H1 (cell line): Measurements from ENCODE around the gene SNX12. TPM values are rescaled to one million over a fixed set of nuclear protein-coding genes. Genes with fewer than 3 reads are reported as not detected.

Source experiments
- CTCF ChIA-PET: fragments of 300-600 bp; sonication (Branson Sonifier 250); formaldehyde crosslinking; loops from one replicate; lab custom pipeline; 2021; ENCODE audit not compliant: partially characterized antibody; lab: Charles Lee
- POLR2A ChIA-PET: fragments of 300-600 bp; sonication (Branson Sonifier 250); formaldehyde crosslinking; loops from one replicate; lab custom pipeline; 2021; ENCODE audit warnings: inconsistent platforms; ENCODE audit not compliant: partially characterized antibody; lab: Charles Lee
- DNase-seq, 2 experiments: peaks; one replicate each; pipeline versions ENCODE4 v3.0.0 to v3.0.0-alpha.2; 2010 to 2022; ENCODE audit warnings: low spot score in 2 of 2, low read depth in 1 of 2, mixed read lengths in 1 of 2
- FAIRE-seq: peaks from 2 replicates; lab custom pipeline; 2011; peaks lifted over from hg19 to GRCh38; lab: Jason Lieb, UNC
- H2AFZ ChIP-seq: 2 replicates; pipeline ENCODE4 v1.8.1; 2012; ENCODE audit warnings: low read length, inconsistent platforms
- H2AK5ac ChIP-seq: 2 replicates; pipeline ENCODE4 v1.6.1; 2013; ENCODE audit warnings: low read depth, low read length
- H2BK120ac ChIP-seq: replicated peaks from 2 replicates; pipeline ENCODE3; 2013; ENCODE audit warnings: low read depth, low read length, inconsistent platforms
- H2BK12ac ChIP-seq: 2 replicates; pipeline ENCODE4 v1.6.1; 2013; ENCODE audit warnings: low read depth, low read length
- H2BK15ac ChIP-seq: 2 replicates; pipeline ENCODE4 v1.6.1; 2013; ENCODE audit warnings: low read length
- H2BK20ac ChIP-seq: 2 replicates; pipeline ENCODE4 v1.6.1; 2013; ENCODE audit warnings: low read length
- H2BK5ac ChIP-seq: 2 replicates; pipeline ENCODE4 v1.6.1; 2013; ENCODE audit warnings: low read depth, low read length
- H3K14ac ChIP-seq: 2 replicates; pipeline ENCODE4 v1.6.1; 2013; ENCODE audit warnings: inconsistent platforms; ENCODE audit not compliant: insufficient read length
- H3K18ac ChIP-seq: 2 replicates; pipeline ENCODE4 v1.6.1; 2013; ENCODE audit warnings: low read length; ENCODE audit errors: extremely low read depth
- H3K23ac ChIP-seq: 2 replicates; pipeline ENCODE4 v1.6.1; 2013; ENCODE audit warnings: inconsistent platforms; ENCODE audit not compliant: insufficient read length
- H3K23me2 ChIP-seq: 2 replicates; pipeline ENCODE4 v1.6.1; 2013; ENCODE audit warnings: low read depth, low read length
- H3K27ac ChIP-seq: 2 replicates; pipeline ENCODE4 v1.6.1; 2011; ENCODE audit warnings: low read depth, low read length, inconsistent platforms
- H3K27me3 ChIP-seq, 4 experiments: replicated peaks in 1 of 4; 1 replicate in 1 of 4; 2 replicates in 3 of 4; pipeline versions ENCODE4 v1.6.1 to v1.8.1; 2011 to 2013; ENCODE audit warnings: low read length in 3 of 4, mild to moderate bottlenecking in 3 of 4, inconsistent platforms in 2 of 4, mixed read lengths in 2 of 4, moderate library complexity in 1 of 4; ENCODE audit not compliant: control insufficient read depth in 3 of 4, insufficient read depth in 3 of 4; ENCODE audit errors: extremely low read depth in 1 of 4
- H3K36me3 ChIP-seq, 4 experiments: 2 replicates each; pipeline versions ENCODE4 v1.6.1 to v1.8.1; 2011 to 2013; ENCODE audit warnings: mild to moderate bottlenecking in 4 of 4, low read length in 3 of 4, moderate library complexity in 2 of 4, control low read depth in 1 of 4, inconsistent platforms in 1 of 4; ENCODE audit not compliant: insufficient read depth in 4 of 4, control insufficient read depth in 2 of 4
- H3K4ac ChIP-seq: replicated peaks from 2 replicates; pipeline ENCODE3; 2013; ENCODE audit warnings: low read length, low read depth, mixed read lengths, inconsistent platforms; ENCODE audit not compliant: insufficient read length
- H3K4me1 ChIP-seq, 4 experiments: replicated peaks in 1 of 4; 1 replicate in 1 of 4; 2 replicates in 3 of 4; pipeline versions ENCODE4 v1.6.1 to v1.8.1; 2011 to 2013; ENCODE audit warnings: low read length in 3 of 4, inconsistent platforms in 2 of 4, mixed read lengths in 1 of 4; ENCODE audit not compliant: insufficient read depth in 4 of 4, control insufficient read depth in 3 of 4
- H3K4me2 ChIP-seq, 2 experiments: 2 replicates each; pipeline versions ENCODE4 v1.6.1 to v1.8.1; 2011 to 2013; ENCODE audit warnings: low read depth in 2 of 2, low read length in 2 of 2, control low read depth in 1 of 2, inconsistent platforms in 1 of 2, mild to moderate bottlenecking in 1 of 2; ENCODE audit not compliant: insufficient read depth in 1 of 2
- H3K4me3 ChIP-seq, 4 experiments: fragments of 200-600, 300-600 bp in 1 of 4; sonication (generic), shearing (Covaris generic), sonication (Bioruptor Twin) in 1 of 4; 2 replicates each; pipeline versions ENCODE4 v1.5.1 to v1.8.1; 2011 to 2016; ENCODE audit warnings: low read length in 4 of 4, low read depth in 3 of 4, control low read depth in 2 of 4, inconsistent platforms in 2 of 4, mild to moderate bottlenecking in 2 of 4, mixed read lengths in 1 of 4, moderate library complexity in 1 of 4; ENCODE audit not compliant: insufficient read depth in 2 of 4; ENCODE audit errors: extremely low read depth in 1 of 4
- H3K56ac ChIP-seq: replicated peaks from 2 replicates; pipeline ENCODE3; 2013; ENCODE audit warnings: low read depth, mild to moderate bottlenecking, mixed read lengths, low read length, inconsistent platforms; ENCODE audit not compliant: insufficient read length
- H3K79me1 ChIP-seq: 2 replicates; pipeline ENCODE4 v1.6.1; 2013; ENCODE audit warnings: low read depth, low read length, control low read depth
- H3K79me2 ChIP-seq, 2 experiments: 2 replicates each; pipeline versions ENCODE4 v1.6.1 to v1.8.1; 2012 to 2013; ENCODE audit warnings: low read length in 2 of 2, mild to moderate bottlenecking in 2 of 2, inconsistent platforms in 1 of 2; ENCODE audit not compliant: insufficient read depth in 2 of 2, control insufficient read depth in 1 of 2
- H3K9ac ChIP-seq, 4 experiments: replicated peaks in 1 of 4; 1 replicate in 1 of 4; 2 replicates in 3 of 4; pipeline versions ENCODE4 v1.6.1 to v1.8.1; 2011 to 2013; ENCODE audit warnings: low read depth in 3 of 4, low read length in 3 of 4, control low read depth in 2 of 4, mild to moderate bottlenecking in 2 of 4, moderate library complexity in 2 of 4, inconsistent platforms in 1 of 4; ENCODE audit errors: extremely low read depth in 1 of 4
- H3K9me3 ChIP-seq, 2 experiments: 2 replicates each; pipeline versions ENCODE4 v1.6.1 to v1.8.1; 2012 to 2013; ENCODE audit warnings: mild to moderate bottlenecking in 2 of 2, moderate library complexity in 2 of 2, control low read depth in 1 of 2, inconsistent platforms in 1 of 2, low read depth in 1 of 2, low read length in 1 of 2, mixed read lengths in 1 of 2; ENCODE audit not compliant: insufficient read depth in 2 of 2
- H4K20me1 ChIP-seq, 2 experiments: replicated peaks in 1 of 2; 2 replicates each; pipeline versions ENCODE3 to v1.8.1; 2011 to 2013; ENCODE audit warnings: inconsistent platforms in 2 of 2, low read length in 2 of 2, mild to moderate bottlenecking in 1 of 2; ENCODE audit not compliant: insufficient read depth in 2 of 2, control insufficient read depth in 1 of 2
- H4K5ac ChIP-seq: 2 replicates; pipeline ENCODE4 v1.6.1; 2013; ENCODE audit warnings: low read length, low read depth, mixed read lengths, inconsistent platforms; ENCODE audit not compliant: insufficient read length
- H4K8ac ChIP-seq: 2 replicates; pipeline ENCODE4 v1.8.0; 2013; ENCODE audit warnings: mild to moderate bottlenecking, moderate library complexity, low read length, inconsistent platforms; ENCODE audit not compliant: insufficient read depth; ENCODE audit errors: extremely low read depth
- H4K91ac ChIP-seq: replicated peaks from 2 replicates; pipeline ENCODE3; 2013; ENCODE audit warnings: low read length, mixed read lengths, inconsistent platforms; ENCODE audit not compliant: insufficient read length
- EGR1 ChIP-seq: IDR thresholded peaks from 2 replicates; pipeline ENCODE4 v1.6.1; 2011; ENCODE audit warnings: low read depth, low read length, borderline replicate concordance
- FOSL1 ChIP-seq: IDR thresholded peaks from 2 replicates; pipeline ENCODE4 v1.6.1; 2011; ENCODE audit warnings: mild to moderate bottlenecking, low read depth, low read length, moderate library complexity; ENCODE audit not compliant: insufficient read depth
- HDAC2 ChIP-seq, 2 experiments: fragments of 300-600 bp in 1 of 2; sonication (generic) in 1 of 2; IDR thresholded peaks; 2 replicates each; pipeline ENCODE4 v1.6.1; 2011 to 2012; ENCODE audit warnings: low read depth in 2 of 2, low read length in 2 of 2, mild to moderate bottlenecking in 2 of 2, moderate library complexity in 2 of 2, borderline replicate concordance in 1 of 2, inconsistent platforms in 1 of 2
- KDM4A ChIP-seq: IDR thresholded peaks from one replicate; pipeline ENCODE4 v1.7.1; 2012; ENCODE audit warnings: low read depth, mild to moderate bottlenecking, moderate library complexity, low read length, inconsistent platforms; ENCODE audit not compliant: severe bottlenecking
- MAFK ChIP-seq: IDR thresholded peaks from 2 replicates; pipeline ENCODE4 v1.6.1; 2012; ENCODE audit warnings: low read depth, mild to moderate bottlenecking, improper control_type of control experiment, low read length
- RAD21 ChIP-seq, 2 experiments: IDR thresholded peaks in 1 of 2; conservative IDR thresholded peaks in 1 of 2; 2 replicates each; pipeline ENCODE4 v1.6.1; 2011; ENCODE audit warnings: low read depth in 2 of 2, low read length in 2 of 2, improper control_type of control experiment in 1 of 2, inconsistent platforms in 1 of 2, mild to moderate bottlenecking in 1 of 2, moderate library complexity in 1 of 2
- RNF2 ChIP-seq: fragments of 200-900, 300-1000 bp; sonication (generic); IDR thresholded peaks from 2 replicates; pipeline ENCODE4 v1.7.1; 2016; ENCODE audit warnings: borderline replicate concordance, low read depth, mild to moderate bottlenecking, antibody characterized with exemption, low read length; ENCODE audit not compliant: poor library complexity, severe bottlenecking; ENCODE audit errors: missing control alignments
- SP4 ChIP-seq: IDR thresholded peaks from 2 replicates; pipeline ENCODE4 v1.6.1; 2012; ENCODE audit warnings: low read length, inconsistent platforms
- TCF12 ChIP-seq: IDR thresholded peaks from 2 replicates; pipeline ENCODE4 v1.6.1; 2011; ENCODE audit warnings: low read depth, mild to moderate bottlenecking, low read length
- TEAD4 ChIP-seq: IDR thresholded peaks from 2 replicates; pipeline ENCODE4 v1.6.1; 2012; ENCODE audit warnings: low read depth, low read length, inconsistent platforms, mixed read lengths
- YY1 ChIP-seq: IDR thresholded peaks from 2 replicates; pipeline ENCODE4 v1.6.1; 2011; ENCODE audit warnings: low read depth, mild to moderate bottlenecking, low read length
- WGBS, 2 experiments: shearing (Covaris generic) in 1 of 2; methylation state at CpG; one replicate each; pipeline versions ENCODE4 v1.1.6 to v1.1.7; 2013 to 2015; ENCODE audit warnings: low lambda C conversion rate in 2 of 2, mixed read lengths in 2 of 2, inconsistent platforms in 1 of 2, low coverage in 1 of 2, missing lambda C conversion rate in 1 of 2; ENCODE audit not compliant: insufficient replicate concordance in 2 of 2, insufficient coverage in 1 of 2, insufficient read length in 1 of 2; ENCODE audit errors: extremely low coverage in 1 of 2, missing lambda C conversion rate in 1 of 2; 5-methylcytosine and 5-hydroxymethylcytosine counted together
- polyA plus RNA-seq, 7 experiments: library from polyadenylated mRNA; depleted of rRNA in 3 of 7; stranded (reverse) in 5 of 7; unstranded in 2 of 7; fragments of >200 nt in 5 of 7; fragments of 200-250 nt in 2 of 7; gene quantifications; 1 replicate in 5 of 7; 2 replicates in 1 of 7; 4 replicates in 1 of 7; pipeline versions ENCODE4 v1.2.1 to v1.2.3, GENCODE V29; 2011 to 2013; ENCODE audit warnings: missing spikeins in 2 of 7, mixed read lengths in 2 of 7
- total RNA-seq: library from RNA; stranded (reverse); fragmentation: NEBNext Ultra II Directional; extraction: Animal tissue kit (Norgen Biotek cat#: 25700); gene quantifications from 2 replicates; pipeline ENCODE4 v1.2.1, GENCODE V29; 2021

Gene SNX12
- total and polyA plus RNA-seq, 2 of the 8 experiments (the other 6 are each of a cell fraction or from before 2014, with no cell fraction given): 72.1 to 74.2 TPM

- WGBS, 2 experiments: 89% methylated on average over 4 of the region's 4 CpGs; no CpG with 5 or more reads in 1 of the 2 experiments
- no peak overlapping the region for H3K4ac ChIP-seq
- H3K56ac ChIP-seq: no peak overlapping the region
- H4K91ac ChIP-seq: no peak overlapping the region
- no peak overlapping the region for H3K14ac ChIP-seq
- H2AFZ ChIP-seq: no peak overlapping the region
- H3K9me3 ChIP-seq: no peaks in the 10 kb centered on the region
- TF ChIP-seq SP4: no peak
- TF ChIP-seq TEAD4: no peak
- TF ChIP-seq KDM4A: no peak
- TF ChIP-seq MAFK: no peak
- TF ChIP-seq RAD21 (IDR thresholded peaks at IDR 0.05 in 1 of 2, conservative IDR thresholded peaks at IDR 0.05 in 1 of 2; ENCODE audit: low read depth in 2 of 2, low read length in 2 of 2): no peak
- no peak for TF ChIP-seq FOSL1
- TF ChIP-seq HDAC2 (IDR thresholded peaks at IDR 0.05; ENCODE audit: borderline replicate concordance in 1 of 2, low read depth in 2 of 2, low read length in 2 of 2): no peak
- no peak for TF ChIP-seq EGR1
- TF ChIP-seq TCF12: no peak
- no peak for TF ChIP-seq YY1
- TF ChIP-seq RNF2: no peak
- no peak overlapping the region for H3K18ac ChIP-seq
- H3K27ac ChIP-seq: no peak overlapping the region
- H3K4me2 ChIP-seq: no peak overlapping the region
- peaks cover 0 to 2% (median 0%) of the 10 kb centered on the region in 4 experiments; a peak in 2 of 7 replicates for H3K27me3 ChIP-seq
- no peak overlapping the region for H4K8ac ChIP-seq
- H2BK20ac ChIP-seq: no peak overlapping the region
- H2BK15ac ChIP-seq: no peak overlapping the region
- ChIA-PET CTCF (no interaction called here), POLR2A (no interaction called here)
- H3K36me3 ChIP-seq: no peaks in the 10 kb centered on the region
- no peak overlapping the region for H3K23ac ChIP-seq
- H3K79me1 ChIP-seq: no peaks in the 10 kb centered on the region
- H2BK5ac ChIP-seq: no peak overlapping the region
- H3K4me3 ChIP-seq: no peak overlapping the region
- peaks cover 2% of the 10 kb centered on the region; the same call in 1 of the 2 replicates for H3K23me2 ChIP-seq
- no peak overlapping the region for H2BK12ac ChIP-seq
- no peak overlapping the region for H2BK120ac ChIP-seq
- H3K4me1 ChIP-seq: peaks cover 2 to 23% (median 8%) of the 10 kb centered on the region in 4 experiments; a peak in 3 of 7 replicates
- no peaks in the 10 kb centered on the region for H4K20me1 ChIP-seq
- DNase-seq: no peak
- H3K79me2 ChIP-seq: no peaks in the 10 kb centered on the region
- no peak overlapping the region for H4K5ac ChIP-seq
- H3K9ac ChIP-seq: no peak overlapping the region
- no peak for FAIRE-seq
- H2AK5ac ChIP-seq: no peak overlapping the region
Measured at GRCh38 chrX:71107245-71107644, 39.1 kb upstream of the SNX12 start.
